Testis (tissue), 3 donors: ENCODE data around the gene C16orf90. TPM values are rescaled to one million over a fixed set of nuclear protein-coding genes. Genes with fewer than 3 reads are reported as not detected.
A peak's percentile ranks its signal among the peaks of the same experiment; 100 is the strongest.
"Not testable (repeated sequence)": the region's sequence is repeated elsewhere in the genome, so short reads cannot be mapped to it uniquely, and the experiment has no call there.

Source experiments
- DNase-seq: peaks from one replicate; pipeline ENCODE4 v3.0.0-alpha.2; 2019
- H3K27ac ChIP-seq, 2 donors: fragments of 200-600 bp; sonication (generic); one replicate each; pipeline ENCODE4 v1.5.1; 2019
- H3K27me3 ChIP-seq: fragments of 200-600 bp; sonication (generic); one replicate; pipeline ENCODE4 v1.5.1; 2019
- H3K36me3 ChIP-seq: fragments of 200-600 bp; sonication (generic); one replicate; pipeline ENCODE4 v1.5.1; 2017; ENCODE audit warnings: low read depth; ENCODE audit errors: missing control alignments
- H3K4me1 ChIP-seq: fragments of 200-600 bp; sonication (generic); one replicate; pipeline ENCODE4 v1.5.1; 2019
- H3K4me3 ChIP-seq, 2 donors: fragments of 200-600 bp; sonication (generic); one replicate each; pipeline ENCODE4 v1.5.1; 2017 to 2019
- H3K9me3 ChIP-seq: fragments of 200-600 bp; sonication (generic); one replicate; pipeline ENCODE4 v1.5.1; 2017
- CTCF ChIP-seq, 3 experiments: fragments of 450-650 bp in 2 of 3; fragments of 200-600 bp in 1 of 3; sonication (generic) in 1 of 3; IDR thresholded peaks; one replicate each; pipeline ENCODE4 v1.5.1; 2016 to 2019; ENCODE audit warnings: antibody characterized with exemption in 3 of 3, mild to moderate bottlenecking in 2 of 3, moderate library complexity in 1 of 3
- POLR2A ChIP-seq: fragments of 450-650 bp; IDR thresholded peaks from one replicate; pipeline ENCODE4 v1.6.1; 2017; ENCODE audit warnings: antibody characterized with exemption, mild to moderate bottlenecking, moderate library complexity
- WGBS, 2 donors: methylation state at CpG; one replicate each; pipeline ENCODE4 v1.1.5; 2018; 5-methylcytosine and 5-hydroxymethylcytosine counted together
- intact Hi-C: fragments of 100-400 bp; cut with DNase I; formaldehyde crosslinking; loops from one replicate; pipeline ENCODE4 v1.15.1; 2023; ENCODE audit warnings: low total_unique reads
- polyA plus RNA-seq: library from polyadenylated mRNA; stranded (reverse); fragments of 350-450 nt; fragmentation: Illumina TruSeq; extraction: RNeasy Lipid Tissue Mini Kit (QIAGEN cat#74804); gene quantifications from one replicate; pipeline ENCODE4 v1.2.3, GENCODE V29; 2014; ENCODE audit warnings: low read depth, low replicate concordance; ENCODE audit not compliant: insufficient read depth
- total RNA-seq, 2 donors: library from RNA; depleted of rRNA; stranded (reverse); fragments of >200 nt; gene quantifications; one replicate each; pipeline ENCODE4 v1.2.3, GENCODE V29; 2016

The C16orf90 gene
- total and polyA plus RNA-seq, 3 donors from 2014 or later, result 14.2 to 52.1 (median 33.8) TPM

- Histone ChIP-seq H3K27me3 (no peaks in the 10 kb centered on the region), H3K4me1 (peaks cover 15% of the 10 kb centered on the region), H3K9me3 (no peaks in the 10 kb centered on the region), H3K4me3 (no peak overlapping the region), H3K36me3 (no peaks in the 10 kb centered on the region), H3K27ac (no peak overlapping the region)
- TF ChIP-seq POLR2A, result no peak
- no peak for TF ChIP-seq CTCF (IDR thresholded peaks at IDR 0.05)
- WGBS, 2 donors, result 88 to 91% methylated on average over 3 of the region's 3 CpGs
- intact Hi-C loops, result no loop called here
- no peak for DNase-seq
These were observed 18.9 kb downstream of the C16orf90 start for GRCh38 chr16:3476409-3476808.

- WGBS, 2 donors, result 91 to 94% methylated on average over 13 to 27 of the region's 29 CpGs
- Histone ChIP-seq H3K27ac (no peak overlapping the region), H3K36me3 (no peaks in the 10 kb centered on the region), H3K27me3 (no peaks in the 10 kb centered on the region), H3K4me3 (no peak overlapping the region), H3K4me1 (peaks cover 10% of the 10 kb centered on the region), H3K9me3 (no peaks in the 10 kb centered on the region)
- no peak for DNase-seq
- no peak for TF ChIP-seq CTCF (IDR thresholded peaks at IDR 0.05)
- TF ChIP-seq POLR2A, result no peak
- intact Hi-C loops, result no loop called here
These were observed 19.5 kb downstream of the C16orf90 start for GRCh38 chr16:3475604-3476375.

- H3K4me1 ChIP-seq, H3K9me3 ChIP-seq, H3K4me3 ChIP-seq, DNase-seq, H3K27ac ChIP-seq, intact Hi-C loops, H3K36me3 ChIP-seq, H3K27me3 ChIP-seq: not testable (repeated sequence)
- 92 to 96% methylated on average over 7 of the region's 7 CpGs for WGBS, 2 donors
These were observed 20.4 kb downstream of the C16orf90 start for GRCh38 chr16:3474870-3475269.

- TF ChIP-seq CTCF (IDR thresholded peaks at IDR 0.05) (no peak), POLR2A (no peak)
- Histone ChIP-seq H3K27me3 (no peaks in the 10 kb centered on the region), H3K36me3 (no peaks in the 10 kb centered on the region), H3K27ac (peak overlapping the region in 1 of 2 donors; percentile 13), H3K4me1 (peaks cover 10% of the 10 kb centered on the region), H3K4me3 (no peak overlapping the region), H3K9me3 (no peaks in the 10 kb centered on the region)
- intact Hi-C loops, result no loop called here
- 58 to 66% methylated on average over 11 to 16 of the region's 16 CpGs for WGBS, 2 donors
- peak; percentile 57 for DNase-seq
These were observed 21.0 kb downstream of the C16orf90 start for GRCh38 chr16:3474136-3474779.

- H3K4me1 ChIP-seq, result peaks cover 14% of the 10 kb centered on the region
- H3K27me3 ChIP-seq, H3K27ac ChIP-seq, H3K36me3 ChIP-seq, H3K4me3 ChIP-seq, intact Hi-C loops, DNase-seq, H3K9me3 ChIP-seq: not testable (repeated sequence)
- WGBS, 2 donors, result 93 to 100% methylated on average over 3 of the region's 3 CpGs
These were observed 21.7 kb downstream of the C16orf90 start for GRCh38 chr16:3473596-3473943.
